ENCODE data around the gene PKN1.

PKN1 gene

DNA sequence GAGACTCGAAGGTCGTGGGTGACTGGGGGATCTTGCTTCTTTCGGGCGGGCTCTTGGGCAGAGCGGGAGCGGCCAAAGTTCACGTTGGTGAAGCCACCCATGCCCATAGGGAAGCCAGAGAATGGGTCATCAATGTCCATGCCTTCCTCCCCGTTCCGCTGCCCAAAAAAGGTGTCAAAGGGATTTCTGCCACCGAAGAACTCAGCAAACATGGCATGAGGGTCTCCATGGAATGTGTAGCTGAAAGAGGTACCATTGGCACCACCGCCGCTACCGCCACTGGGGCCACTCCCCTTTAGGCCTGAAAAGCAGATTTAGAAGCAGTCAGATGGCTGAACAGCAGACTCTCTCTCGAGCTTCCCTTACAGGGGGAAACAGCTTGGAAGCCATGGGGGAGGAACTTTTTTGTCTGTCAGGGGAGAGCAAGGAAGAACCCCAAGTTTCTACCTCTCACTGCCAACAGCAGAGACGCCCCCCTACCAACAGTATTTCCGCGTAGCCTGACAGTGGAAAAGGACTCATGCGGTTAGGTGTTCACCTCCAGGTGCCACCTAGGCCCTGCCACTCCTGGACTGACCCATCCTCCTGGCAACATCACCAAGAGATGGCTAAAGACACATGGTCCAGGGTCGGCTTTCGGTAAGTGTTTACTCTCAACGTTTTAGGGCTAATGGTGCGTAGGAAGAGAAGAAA lies 83.8 kb downstream of the PKN1 start:
- DNase-seq, result peak; percentile 56

DNA sequence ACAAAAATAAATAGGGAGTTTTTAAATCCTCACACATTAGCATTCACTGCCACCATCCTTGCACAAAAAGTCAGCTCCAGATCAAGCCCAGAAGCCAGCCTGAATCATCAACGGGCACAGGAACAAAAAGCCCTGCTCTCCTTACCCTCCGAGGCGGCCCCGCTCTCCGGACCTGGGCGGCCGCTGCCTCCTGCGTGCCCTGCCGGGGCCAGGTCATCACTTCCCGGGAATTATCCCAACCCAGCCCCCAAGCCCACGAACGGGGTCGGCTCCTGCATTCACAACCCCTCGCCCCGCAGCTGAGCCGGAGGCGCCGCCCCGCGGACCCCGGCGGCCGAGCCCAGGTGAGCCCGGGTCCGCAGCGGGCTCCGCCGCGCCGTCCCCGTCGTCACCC lies 84.3 kb downstream of the PKN1 start:
- no peak for DNase-seq

- DNase-seq, result peak; percentile 79
Measured at GRCh38 chr19:14517840-14518505, 84.9 kb downstream of the PKN1 start, which contains the start of gene DNAJB1. Gene DNAJB1 (minus strand): TSS chr19:14518397. CDS start chr19:14518349, 48 bp downstream.

DNA sequence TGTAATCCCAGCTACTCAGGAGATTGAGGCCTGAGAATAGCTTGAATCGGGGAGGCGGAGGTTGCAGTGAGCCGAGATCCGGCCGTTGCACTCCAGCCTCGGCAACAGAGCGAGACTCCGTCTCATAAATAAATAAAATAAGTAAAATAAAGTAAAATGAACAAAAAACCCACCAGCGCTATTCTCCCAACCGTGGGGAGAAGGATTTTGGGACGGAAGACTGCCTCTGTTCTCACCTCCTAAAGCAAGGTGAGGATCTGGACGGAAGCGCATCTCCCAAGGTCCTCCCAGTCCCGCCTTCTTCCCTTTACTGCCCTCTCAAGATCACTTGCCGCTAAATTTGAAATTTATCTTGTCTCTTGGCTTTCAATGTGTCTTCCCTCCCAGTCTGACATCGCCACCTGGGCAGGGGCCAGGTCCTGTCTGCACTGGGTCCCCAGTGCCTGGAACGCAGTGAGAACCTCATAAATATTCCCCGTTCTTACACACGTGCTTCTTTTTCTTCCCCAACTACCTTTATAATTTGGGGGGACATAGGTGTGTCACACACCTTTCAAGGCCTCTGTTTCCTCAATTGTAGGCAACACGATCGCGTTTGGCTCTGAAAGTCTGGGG lies 86.2 kb downstream of the PKN1 start:
- DNase-seq, result no peak

GRCh38 chr19:14519860-14520407 lies 86.8 kb downstream of the PKN1 start:
- DNase-seq, result peak; percentile 25

DNA sequence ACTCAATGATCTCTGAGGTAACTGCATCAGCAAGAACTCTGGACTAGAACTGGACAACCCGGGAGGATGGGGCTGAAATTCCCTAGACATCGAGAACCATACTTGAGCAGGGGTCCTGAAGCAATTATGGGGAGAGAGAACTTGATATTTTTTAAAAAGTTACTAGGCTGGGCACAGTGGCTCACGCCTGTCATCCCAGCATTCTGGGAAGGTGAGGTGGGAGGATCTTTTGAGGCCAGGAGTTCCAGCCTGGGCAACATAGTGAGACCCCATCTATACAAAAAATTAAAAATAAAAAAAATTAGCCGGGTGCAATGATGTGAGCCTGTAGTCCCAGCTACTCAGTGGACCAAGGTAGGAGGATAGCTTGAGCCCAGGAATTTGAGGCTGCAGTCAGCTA lies 87.4 kb downstream of the PKN1 start:
- no peak for DNase-seq
